ENCODE results near the gene TBC1D9.

GRCh38 chr4:140635606-140636005 is 120.6 kb downstream of the TBC1D9 start:
- no peak for TF ChIP-seq CTCF (IDR thresholded peaks at IDR 0.05)
- TF ChIP-seq POLR2A (IDR thresholded peaks at IDR 0.05) = no peak
- no peak for TF ChIP-seq EP300 (IDR thresholded peaks at IDR 0.05)
